ENCODE measurements around the gene RPL11. TPM values are rescaled to one million over a fixed set of nuclear protein-coding genes. Genes with fewer than 3 reads are reported as not detected.
A peak's percentile ranks its signal among the peaks of the same experiment; 100 is the strongest.

Gene RPL11
- total and polyA plus RNA-seq, 10 of the 15 experiments (the other 5 are each of a cell fraction or from before 2014, with no cell fraction given) = 968 to 4,611 (median 2,521) TPM

DNA sequence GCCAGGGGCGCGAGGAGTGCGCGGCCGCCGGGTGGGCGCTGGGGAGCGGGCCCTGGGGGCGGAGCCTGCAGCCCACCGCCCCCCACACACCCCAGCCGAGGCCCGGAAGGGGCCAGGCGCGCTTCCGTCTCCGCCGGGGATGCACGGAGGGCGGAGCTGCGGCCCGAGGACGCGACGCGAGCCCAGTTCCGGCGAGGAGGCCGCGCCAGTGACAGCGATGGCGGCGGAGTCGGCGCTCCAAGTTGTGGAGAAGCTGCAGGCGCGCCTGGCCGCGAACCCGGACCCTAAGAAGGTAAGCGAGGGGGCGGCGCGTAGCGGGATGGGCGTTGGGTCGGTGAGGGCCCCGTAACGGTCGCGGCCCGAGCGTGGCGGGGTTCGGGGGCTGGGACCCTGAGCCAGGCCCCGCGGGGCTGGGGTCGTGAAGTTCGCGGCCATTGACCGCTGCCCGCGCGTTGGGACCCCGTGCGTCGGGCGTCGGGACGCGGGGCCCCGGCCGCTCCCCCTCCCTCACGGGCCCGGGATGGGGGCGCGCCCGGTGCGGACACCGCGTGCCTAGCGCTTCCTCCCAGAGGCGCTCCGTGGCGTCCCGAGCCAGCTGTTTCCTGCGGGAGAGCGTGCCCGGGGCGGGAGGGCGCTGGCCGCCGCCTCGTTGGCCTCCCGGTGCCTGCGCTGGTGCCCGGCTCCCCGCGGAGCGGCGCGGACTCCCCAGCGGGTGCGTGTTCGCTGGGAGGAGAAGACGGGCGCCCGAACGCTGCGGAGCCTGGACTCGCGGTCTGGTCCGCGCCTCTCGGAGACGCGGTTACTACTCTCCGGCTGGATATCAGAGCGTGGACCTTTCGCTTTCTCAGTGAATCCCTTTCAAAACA lies 51.9 kb downstream of the RPL11 start, which contains the start of gene ELOA (continued):
- TF ChIP-seq SREBF1 (IDR thresholded peaks at IDR 0.05; ENCODE audit: low read length) = no peak
- no peak for TF ChIP-seq ESRRA (IDR thresholded peaks at IDR 0.05; ENCODE audit: low read length)
- no peak for TF ChIP-seq CBX3 (IDR thresholded peaks at IDR 0.05; ENCODE audit: borderline replicate concordance, low read depth)
- 0 out of 2 replicates have a peak, but pooled peaks have one; percentile 60 for TF ChIP-seq ZNF24 (IDR thresholded peaks at IDR 0.05)
- TF ChIP-seq, protein P1, sequence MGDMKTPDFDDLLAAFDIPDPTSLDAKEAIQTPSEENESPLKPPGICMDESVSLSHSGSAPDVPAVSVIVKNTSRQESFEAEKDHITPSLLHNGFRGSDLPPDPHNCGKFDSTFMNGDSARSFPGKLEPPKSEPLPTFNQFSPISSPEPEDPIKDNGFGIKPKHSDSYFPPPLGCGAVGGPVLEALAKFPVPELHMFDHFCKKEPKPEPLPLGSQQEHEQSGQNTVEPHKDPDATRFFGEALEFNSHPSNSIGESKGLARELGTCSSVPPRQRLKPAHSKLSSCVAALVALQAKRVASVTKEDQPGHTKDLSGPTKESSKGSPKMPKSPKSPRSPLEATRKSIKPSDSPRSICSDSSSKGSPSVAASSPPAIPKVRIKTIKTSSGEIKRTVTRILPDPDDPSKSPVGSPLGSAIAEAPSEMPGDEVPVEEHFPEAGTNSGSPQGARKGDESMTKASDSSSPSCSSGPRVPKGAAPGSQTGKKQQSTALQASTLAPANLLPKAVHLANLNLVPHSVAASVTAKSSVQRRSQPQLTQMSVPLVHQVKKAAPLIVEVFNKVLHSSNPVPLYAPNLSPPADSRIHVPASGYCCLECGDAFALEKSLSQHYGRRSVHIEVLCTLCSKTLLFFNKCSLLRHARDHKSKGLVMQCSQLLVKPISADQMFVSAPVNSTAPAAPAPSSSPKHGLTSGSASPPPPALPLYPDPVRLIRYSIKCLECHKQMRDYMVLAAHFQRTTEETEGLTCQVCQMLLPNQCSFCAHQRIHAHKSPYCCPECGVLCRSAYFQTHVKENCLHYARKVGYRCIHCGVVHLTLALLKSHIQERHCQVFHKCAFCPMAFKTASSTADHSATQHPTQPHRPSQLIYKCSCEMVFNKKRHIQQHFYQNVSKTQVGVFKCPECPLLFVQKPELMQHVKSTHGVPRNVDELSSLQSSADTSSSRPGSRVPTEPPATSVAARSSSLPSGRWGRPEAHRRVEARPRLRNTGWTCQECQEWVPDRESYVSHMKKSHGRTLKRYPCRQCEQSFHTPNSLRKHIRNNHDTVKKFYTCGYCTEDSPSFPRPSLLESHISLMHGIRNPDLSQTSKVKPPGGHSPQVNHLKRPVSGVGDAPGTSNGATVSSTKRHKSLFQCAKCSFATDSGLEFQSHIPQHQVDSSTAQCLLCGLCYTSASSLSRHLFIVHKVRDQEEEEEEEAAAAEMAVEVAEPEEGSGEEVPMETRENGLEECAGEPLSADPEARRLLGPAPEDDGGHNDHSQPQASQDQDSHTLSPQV (IDR thresholded peaks at IDR 0.05) = no peak
- TF ChIP-seq IRF5 (IDR thresholded peaks at IDR 0.05; ENCODE audit: borderline replicate concordance) = no peak
- TF ChIP-seq REST (IDR thresholded peaks at IDR 0.05; ENCODE audit: low read depth, low read length) = no peak
- no peak for TF ChIP-seq TBL1XR1 (IDR thresholded peaks at IDR 0.05; ENCODE audit: low read depth, low read length)
- TF ChIP-seq CHD4 (IDR thresholded peaks at IDR 0.05) = no peak
- TF ChIP-seq SP1 (IDR thresholded peaks at IDR 0.05; ENCODE audit: low read depth, low read length) = peak; percentile 28
- no peak for TF ChIP-seq IRF3 (IDR thresholded peaks at IDR 0.05)
- no peak for TF ChIP-seq MEF2B (IDR thresholded peaks at IDR 0.05; ENCODE audit: partially characterized antibody, poor library complexity, severe bottlenecking)
- TF ChIP-seq CUX1 (IDR thresholded peaks at IDR 0.05; ENCODE audit: insufficient replicate concordance, low read depth, low read length) = no peak

Data from GM12878 (cell line).